ENCODE data around the gene CROT.

DNA sequence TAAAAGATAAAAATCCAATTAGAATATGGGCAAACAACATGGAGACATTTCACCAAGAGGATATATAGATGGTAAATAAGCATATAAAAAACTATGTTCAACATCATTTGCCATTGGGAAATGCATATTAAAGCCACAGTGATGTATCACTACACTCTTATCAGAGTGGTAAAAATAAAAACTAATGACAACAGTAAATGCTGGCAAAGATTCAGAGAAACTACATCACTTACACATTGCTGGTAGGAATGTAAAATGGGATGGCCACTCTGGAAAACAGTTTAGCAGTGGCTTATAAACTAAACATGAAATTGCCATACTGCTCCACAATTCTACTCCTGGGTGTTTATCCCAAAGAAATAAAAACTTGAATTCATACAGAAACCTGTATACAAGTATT is 59.2 kb downstream of the CROT start:
- TF ChIP-seq, protein P1, sequence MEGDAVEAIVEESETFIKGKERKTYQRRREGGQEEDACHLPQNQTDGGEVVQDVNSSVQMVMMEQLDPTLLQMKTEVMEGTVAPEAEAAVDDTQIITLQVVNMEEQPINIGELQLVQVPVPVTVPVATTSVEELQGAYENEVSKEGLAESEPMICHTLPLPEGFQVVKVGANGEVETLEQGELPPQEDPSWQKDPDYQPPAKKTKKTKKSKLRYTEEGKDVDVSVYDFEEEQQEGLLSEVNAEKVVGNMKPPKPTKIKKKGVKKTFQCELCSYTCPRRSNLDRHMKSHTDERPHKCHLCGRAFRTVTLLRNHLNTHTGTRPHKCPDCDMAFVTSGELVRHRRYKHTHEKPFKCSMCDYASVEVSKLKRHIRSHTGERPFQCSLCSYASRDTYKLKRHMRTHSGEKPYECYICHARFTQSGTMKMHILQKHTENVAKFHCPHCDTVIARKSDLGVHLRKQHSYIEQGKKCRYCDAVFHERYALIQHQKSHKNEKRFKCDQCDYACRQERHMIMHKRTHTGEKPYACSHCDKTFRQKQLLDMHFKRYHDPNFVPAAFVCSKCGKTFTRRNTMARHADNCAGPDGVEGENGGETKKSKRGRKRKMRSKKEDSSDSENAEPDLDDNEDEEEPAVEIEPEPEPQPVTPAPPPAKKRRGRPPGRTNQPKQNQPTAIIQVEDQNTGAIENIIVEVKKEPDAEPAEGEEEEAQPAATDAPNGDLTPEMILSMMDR (IDR thresholded peaks at IDR 0.05; ENCODE audit: low read length) = no peak
- no peak for TF ChIP-seq EZH2 (IDR thresholded peaks at IDR 0.05; ENCODE audit: borderline replicate concordance, low read length)

Data from OCI-LY1 (cell line).